Mucosa of stomach (tissue), 1 donor: ENCODE measurements around the gene GPC6.
"Not testable (repeated sequence)": the region's sequence is repeated elsewhere in the genome, so short reads cannot be mapped to it uniquely, and the experiment has no call there.

Source experiments
- H3K27me3 ChIP-seq: one replicate; pipeline ENCODE4 v1.7.0; 2013; ENCODE audit warnings: mild to moderate bottlenecking, low read length; ENCODE audit not compliant: control insufficient read depth, insufficient read depth
- H3K36me3 ChIP-seq: one replicate; pipeline ENCODE4 v1.7.0; 2013; ENCODE audit warnings: low read length; ENCODE audit not compliant: control insufficient read depth, insufficient read depth
- H3K4me1 ChIP-seq: one replicate; pipeline ENCODE4 v1.7.0; 2013; ENCODE audit warnings: mild to moderate bottlenecking, low read length; ENCODE audit not compliant: control insufficient read depth, insufficient read depth
- H3K4me3 ChIP-seq: one replicate; pipeline ENCODE4 v1.7.0; 2013; ENCODE audit warnings: low read length
- H3K9ac ChIP-seq: one replicate; pipeline ENCODE4 v1.7.0; 2013; ENCODE audit warnings: mild to moderate bottlenecking, low read length, moderate library complexity
- H3K9me3 ChIP-seq: one replicate; pipeline ENCODE4 v1.7.0; 2013; ENCODE audit warnings: mild to moderate bottlenecking, low read length, moderate library complexity; ENCODE audit not compliant: control insufficient read depth
- donor health status: Pancreatic carcinoma.

Gene GPC6

DNA sequence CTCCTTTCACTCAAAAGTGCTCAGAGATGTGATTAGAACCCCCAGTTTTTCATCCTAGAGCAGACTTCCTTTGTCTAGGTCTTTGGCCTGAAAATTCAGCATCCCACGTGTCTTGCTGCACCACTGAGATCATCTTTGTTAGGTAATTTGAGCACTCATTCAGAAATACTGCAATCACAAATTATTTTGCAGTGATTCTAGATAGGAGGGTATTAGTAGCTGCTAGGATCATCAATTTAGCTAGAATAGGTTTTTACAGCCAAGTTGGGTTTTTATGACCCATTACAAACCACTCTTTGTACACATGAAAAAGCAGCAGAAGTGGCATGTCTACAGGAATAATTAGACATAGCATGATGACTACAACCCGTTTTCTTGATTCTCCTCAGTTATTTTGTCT is 219.6 kb downstream of the GPC6 start:
- no peaks in the 10 kb centered on the region for H3K27me3 ChIP-seq
- no peak overlapping the region for H3K4me3 ChIP-seq
- H3K36me3 ChIP-seq: no peaks in the 10 kb centered on the region
- no peak overlapping the region for H3K9ac ChIP-seq
- no peaks in the 10 kb centered on the region for H3K4me1 ChIP-seq
- H3K9me3 ChIP-seq: no peaks in the 10 kb centered on the region

DNA sequence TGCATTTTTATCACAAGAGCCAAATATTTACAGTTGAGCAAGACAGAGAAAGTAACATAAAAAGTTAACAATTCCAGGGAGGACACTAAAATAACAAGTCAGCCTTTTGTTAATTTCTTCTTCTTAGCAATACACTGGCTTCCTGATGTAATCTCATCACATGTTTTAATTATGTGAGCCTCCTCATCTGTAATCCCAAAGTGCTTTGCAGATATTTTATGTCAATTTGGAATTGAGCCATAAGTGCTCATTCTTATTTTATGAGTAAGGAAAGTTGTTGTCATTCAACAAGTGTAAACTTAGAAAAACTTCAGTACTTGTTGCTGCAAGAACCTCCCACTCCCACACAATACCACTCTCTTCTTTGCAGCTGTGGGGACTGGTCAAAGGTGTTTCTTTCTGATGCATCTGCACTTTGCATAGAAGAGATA is 223.6 kb downstream of the GPC6 start:
- no peaks in the 10 kb centered on the region for H3K9me3 ChIP-seq
- H3K27me3 ChIP-seq: no peaks in the 10 kb centered on the region
- no peaks in the 10 kb centered on the region for H3K4me1 ChIP-seq
- no peak overlapping the region for H3K9ac ChIP-seq
- H3K36me3 ChIP-seq: no peaks in the 10 kb centered on the region
- H3K4me3 ChIP-seq: no peak overlapping the region

- no peak overlapping the region for H3K4me3 ChIP-seq
- H3K27me3 ChIP-seq: no peaks in the 10 kb centered on the region
- H3K9ac ChIP-seq: no peak overlapping the region
- no peaks in the 10 kb centered on the region for H3K9me3 ChIP-seq
- no peaks in the 10 kb centered on the region for H3K36me3 ChIP-seq
- H3K4me1 ChIP-seq: no peaks in the 10 kb centered on the region
These were observed 224.2 kb downstream of the GPC6 start for GRCh38 chr13:93450761-93451160.

GRCh38 chr13:93454676-93455235 is 228.1 kb downstream of the GPC6 start:
- H3K4me1 ChIP-seq, H3K9ac ChIP-seq, H3K9me3 ChIP-seq, H3K36me3 ChIP-seq, H3K4me3 ChIP-seq, H3K27me3 ChIP-seq: not testable (repeated sequence)

- Histone ChIP-seq H3K9ac (no peak overlapping the region), H3K9me3 (no peaks in the 10 kb centered on the region), H3K36me3 (no peaks in the 10 kb centered on the region), H3K27me3 (no peaks in the 10 kb centered on the region), H3K4me1 (no peaks in the 10 kb centered on the region), H3K4me3 (no peak overlapping the region)
These were observed 229.3 kb downstream of the GPC6 start for GRCh38 chr13:93455861-93456260.

DNA sequence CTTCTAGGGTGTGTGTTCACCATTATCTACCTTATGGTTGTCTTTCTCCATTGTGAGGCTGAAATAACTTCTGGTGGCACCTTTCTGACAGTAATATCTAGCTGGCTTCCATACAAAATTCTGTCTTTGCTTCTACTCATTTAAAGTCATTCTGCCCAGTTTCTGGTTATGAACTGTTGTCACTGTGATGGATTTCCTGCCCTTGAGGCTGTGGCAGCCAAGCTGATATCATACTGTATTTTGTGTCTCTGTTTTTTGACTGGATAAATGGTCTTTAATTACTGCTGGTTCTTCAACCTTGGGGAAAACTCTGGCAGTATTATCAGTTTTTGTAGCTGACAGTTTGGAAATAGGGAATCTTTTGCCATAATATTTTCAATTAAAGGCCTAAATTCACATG is 233.4 kb downstream of the GPC6 start:
- Histone ChIP-seq H3K4me1 (no peaks in the 10 kb centered on the region), H3K36me3 (no peaks in the 10 kb centered on the region)

DNA sequence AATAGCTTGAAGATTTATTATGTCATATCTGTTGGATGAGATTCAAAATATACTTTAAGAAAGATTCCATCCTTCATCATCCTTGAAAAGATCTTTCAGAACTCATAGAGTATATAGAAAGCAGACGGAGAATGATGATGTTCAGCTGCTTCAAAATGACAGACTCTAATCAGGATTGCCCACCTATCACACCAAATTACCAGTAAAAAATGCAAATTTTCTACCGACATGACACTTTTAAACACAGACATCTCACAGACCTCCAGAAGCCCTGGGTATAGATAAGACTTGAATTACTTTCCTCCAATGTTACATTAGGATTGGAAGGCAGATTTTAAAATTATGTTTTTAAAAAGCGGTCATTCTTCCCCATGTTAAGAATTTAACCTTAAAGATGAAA is 235.5 kb downstream of the GPC6 start:
- Histone ChIP-seq H3K9ac (no peak overlapping the region), H3K4me1 (no peaks in the 10 kb centered on the region), H3K36me3 (no peaks in the 10 kb centered on the region), H3K9me3 (no peaks in the 10 kb centered on the region), H3K4me3 (no peak overlapping the region), H3K27me3 (no peaks in the 10 kb centered on the region)

More for the DNA sequence above, 233.4 kb downstream of the GPC6 start:
- no peak overlapping the region for H3K4me3 ChIP-seq
- no peaks in the 10 kb centered on the region for H3K9me3 ChIP-seq
- no peaks in the 10 kb centered on the region for H3K27me3 ChIP-seq
- no peak overlapping the region for H3K9ac ChIP-seq

- H3K36me3 ChIP-seq: no peaks in the 10 kb centered on the region
- no peaks in the 10 kb centered on the region for H3K27me3 ChIP-seq
- H3K4me3 ChIP-seq: no peak overlapping the region
- no peaks in the 10 kb centered on the region for H3K9me3 ChIP-seq
- no peaks in the 10 kb centered on the region for H3K4me1 ChIP-seq
- no peak overlapping the region for H3K9ac ChIP-seq
These were observed 240.0 kb downstream of the GPC6 start for GRCh38 chr13:93466502-93467036.

- Histone ChIP-seq H3K4me1 (no peaks in the 10 kb centered on the region), H3K9ac (no peak overlapping the region), H3K27me3 (no peaks in the 10 kb centered on the region), H3K4me3 (no peak overlapping the region), H3K36me3 (no peaks in the 10 kb centered on the region), H3K9me3 (no peaks in the 10 kb centered on the region)
These were observed 240.6 kb downstream of the GPC6 start for GRCh38 chr13:93467175-93467574.

GRCh38 chr13:93468433-93468832 is 241.8 kb downstream of the GPC6 start:
- no peaks in the 10 kb centered on the region for H3K36me3 ChIP-seq
- H3K4me1 ChIP-seq: no peaks in the 10 kb centered on the region
- no peak overlapping the region for H3K9ac ChIP-seq
- H3K27me3 ChIP-seq: no peaks in the 10 kb centered on the region
- H3K9me3 ChIP-seq: no peaks in the 10 kb centered on the region
- no peak overlapping the region for H3K4me3 ChIP-seq

GRCh38 chr13:93472296-93472695 is 245.7 kb downstream of the GPC6 start:
- no peaks in the 10 kb centered on the region for H3K9me3 ChIP-seq
- H3K4me3 ChIP-seq: no peak overlapping the region
- no peaks in the 10 kb centered on the region for H3K27me3 ChIP-seq
- no peaks in the 10 kb centered on the region for H3K36me3 ChIP-seq
- H3K4me1 ChIP-seq: no peaks in the 10 kb centered on the region
- no peak overlapping the region for H3K9ac ChIP-seq

GRCh38 chr13:93472814-93473296 is 246.2 kb downstream of the GPC6 start:
- H3K9ac ChIP-seq: no peak overlapping the region
- H3K36me3 ChIP-seq: no peaks in the 10 kb centered on the region
- H3K4me1 ChIP-seq: no peaks in the 10 kb centered on the region
- H3K27me3 ChIP-seq: no peaks in the 10 kb centered on the region
- no peaks in the 10 kb centered on the region for H3K9me3 ChIP-seq
- H3K4me3 ChIP-seq: no peak overlapping the region
